PC-3 (cell line): Measurements from ENCODE around the gene RASSF4.

Experiments used
- EZH2 ChIP-seq: fragments of 300-600 bp; sonication (generic); IDR thresholded peaks from one replicate; pipeline ENCODE4 v1.6.1; 2017; ENCODE audit warnings: antibody characterized with exemption, mild to moderate bottlenecking, low read length; ENCODE audit not compliant: unreplicated experiment
- EZH2phosphoT487 ChIP-seq: fragments of 300-600 bp; sonication (generic); IDR thresholded peaks from 2 replicates; pipeline ENCODE4 v1.6.1; 2018; ENCODE audit warnings: mild to moderate bottlenecking, antibody characterized with exemption, low read length, borderline replicate concordance
- TF ChIP-seq, protein P1 (sequence below): fragments of 300-600 bp; sonication (generic); conservative IDR thresholded peaks from 2 replicates; pipeline ENCODE4 v1.5.1; 2017; ENCODE audit warnings: antibody characterized with exemption, low read depth, mild to moderate bottlenecking, low read length

DNA sequence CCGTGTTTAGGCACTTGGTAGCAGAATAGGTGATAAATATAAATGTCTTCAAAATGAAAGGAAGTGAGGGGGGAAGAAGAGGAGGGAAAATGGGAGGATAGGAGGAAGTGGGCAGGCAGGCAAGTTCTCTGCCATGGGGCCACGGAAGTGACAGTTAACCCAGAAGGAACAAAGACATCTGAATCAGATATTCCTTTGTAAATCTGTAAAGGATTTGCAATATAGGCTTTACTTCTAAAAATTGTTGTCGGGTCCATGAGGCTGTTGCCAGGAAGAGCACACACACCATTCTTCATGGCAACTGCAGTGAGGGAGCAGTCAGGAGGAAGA lies 23.7 kb upstream of the RASSF4 start:
- TF ChIP-seq EZH2 (no peak), EZH2phosphoT487 (no peak)
- TF ChIP-seq, protein P1, sequence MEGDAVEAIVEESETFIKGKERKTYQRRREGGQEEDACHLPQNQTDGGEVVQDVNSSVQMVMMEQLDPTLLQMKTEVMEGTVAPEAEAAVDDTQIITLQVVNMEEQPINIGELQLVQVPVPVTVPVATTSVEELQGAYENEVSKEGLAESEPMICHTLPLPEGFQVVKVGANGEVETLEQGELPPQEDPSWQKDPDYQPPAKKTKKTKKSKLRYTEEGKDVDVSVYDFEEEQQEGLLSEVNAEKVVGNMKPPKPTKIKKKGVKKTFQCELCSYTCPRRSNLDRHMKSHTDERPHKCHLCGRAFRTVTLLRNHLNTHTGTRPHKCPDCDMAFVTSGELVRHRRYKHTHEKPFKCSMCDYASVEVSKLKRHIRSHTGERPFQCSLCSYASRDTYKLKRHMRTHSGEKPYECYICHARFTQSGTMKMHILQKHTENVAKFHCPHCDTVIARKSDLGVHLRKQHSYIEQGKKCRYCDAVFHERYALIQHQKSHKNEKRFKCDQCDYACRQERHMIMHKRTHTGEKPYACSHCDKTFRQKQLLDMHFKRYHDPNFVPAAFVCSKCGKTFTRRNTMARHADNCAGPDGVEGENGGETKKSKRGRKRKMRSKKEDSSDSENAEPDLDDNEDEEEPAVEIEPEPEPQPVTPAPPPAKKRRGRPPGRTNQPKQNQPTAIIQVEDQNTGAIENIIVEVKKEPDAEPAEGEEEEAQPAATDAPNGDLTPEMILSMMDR, result no peak
